ELF-1 (cell line): Measurements from ENCODE around the gene KCNH8.
"Not testable (repeated sequence)": the region's sequence is repeated elsewhere in the genome, so short reads cannot be mapped to it uniquely, and the experiment has no call there.

Source experiments
- DNase-seq: peaks from one replicate; pipeline ENCODE4 v3.0.0-alpha.2; 2016; ENCODE audit warnings: low read depth, low spot score

The KCNH8 gene

DNA sequence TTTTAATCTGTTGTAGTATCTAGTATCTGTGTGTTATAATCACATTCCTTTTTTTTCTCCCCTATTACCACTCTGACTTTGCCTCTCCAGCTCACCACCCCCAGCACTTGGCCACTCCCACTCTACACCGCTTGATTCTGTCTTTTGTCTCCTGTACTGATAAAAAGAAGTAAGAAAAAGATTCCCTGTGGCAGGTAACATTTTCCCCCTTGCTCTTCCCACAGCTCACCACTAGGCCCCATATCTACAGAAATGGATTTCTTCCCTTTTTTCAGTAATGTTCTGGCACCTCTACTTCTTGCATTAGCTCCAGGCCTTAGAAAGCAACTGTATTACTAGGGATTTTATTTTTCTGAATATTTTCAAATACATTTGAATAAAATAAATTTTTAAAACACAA lies 25.6 kb downstream of the KCNH8 start:
- DNase-seq = peak; percentile 11

- no peak for DNase-seq
These were observed 35.3 kb downstream of the KCNH8 start for GRCh38 chr3:19183584-19183983.

GRCh38 chr3:19190126-19190525 lies 41.8 kb downstream of the KCNH8 start:
- no peak for DNase-seq

DNA sequence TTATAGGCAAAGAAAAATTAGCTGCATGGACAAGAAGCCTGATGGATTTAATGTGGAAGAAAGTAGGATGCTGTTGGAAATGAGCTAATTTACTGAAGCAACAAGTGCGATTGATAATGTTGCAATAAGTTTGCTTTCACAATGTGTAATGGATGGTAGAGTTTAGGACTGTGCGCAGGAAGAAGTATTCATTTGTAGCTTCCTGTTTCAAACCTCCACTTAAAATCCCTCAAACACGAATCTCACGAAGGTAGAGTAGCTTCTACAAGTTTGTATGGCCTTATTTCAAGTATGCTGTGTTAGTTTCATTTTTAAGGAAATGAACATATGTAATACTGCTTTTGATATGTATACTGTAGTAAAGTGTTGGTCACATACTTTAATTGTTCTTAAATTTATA lies 42.3 kb downstream of the KCNH8 start:
- DNase-seq = no peak

- DNase-seq = no peak
These were observed 50.8 kb downstream of the KCNH8 start for GRCh38 chr3:19199131-19199530.

GRCh38 chr3:19202303-19202702 lies 54.0 kb downstream of the KCNH8 start:
- DNase-seq = no peak

DNA sequence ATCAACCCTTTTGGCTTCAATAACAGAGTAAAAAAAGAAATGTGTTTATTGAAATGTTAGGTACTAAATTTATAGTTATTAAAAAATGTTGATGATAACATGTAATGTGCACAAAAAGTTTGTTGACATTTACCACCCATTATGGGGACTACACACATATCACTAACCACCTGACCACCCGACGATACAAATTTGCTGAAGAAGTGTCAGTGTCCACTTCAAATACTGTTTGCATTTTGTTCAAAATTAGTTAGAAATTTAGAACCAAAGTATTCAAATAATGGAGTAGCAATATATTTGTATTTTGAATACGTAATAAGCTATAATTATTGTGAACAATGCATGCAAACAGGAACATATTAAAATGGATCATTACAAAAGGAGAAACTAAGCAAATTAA lies 54.4 kb downstream of the KCNH8 start:
- DNase-seq = no peak

- no peak for DNase-seq
These were observed 58.2 kb downstream of the KCNH8 start for GRCh38 chr3:19206540-19206939.

DNA sequence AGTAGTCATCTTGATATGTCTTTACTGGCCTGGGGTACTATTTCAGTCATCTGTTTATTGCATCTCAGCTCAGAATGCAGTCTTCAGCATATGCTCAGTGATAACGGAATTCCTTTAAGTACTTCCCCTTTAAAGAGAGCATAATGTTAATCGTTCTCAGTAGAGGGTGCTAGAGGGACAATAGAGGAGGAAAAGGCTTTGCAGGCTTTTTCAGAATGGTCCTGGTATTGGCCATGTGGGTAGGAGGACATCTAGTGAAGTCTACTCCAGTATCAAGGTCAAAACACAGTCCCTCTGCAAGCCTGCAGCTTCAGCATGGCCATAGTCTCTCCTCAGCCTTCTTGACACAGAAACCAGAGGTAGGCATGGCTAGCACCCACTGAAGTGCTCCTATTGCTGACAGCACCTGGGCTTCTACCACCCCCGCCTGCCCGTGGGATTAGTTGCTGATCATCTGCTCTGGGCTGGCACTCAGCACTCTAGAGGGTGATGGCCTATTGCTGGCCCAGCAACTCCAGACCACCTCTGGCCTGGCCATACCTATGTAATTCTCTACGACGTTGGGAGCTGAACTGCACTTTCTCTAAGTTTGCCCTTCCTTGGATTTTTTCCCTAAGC lies 65.4 kb downstream of the KCNH8 start:
- peak; percentile 20 for DNase-seq

DNA sequence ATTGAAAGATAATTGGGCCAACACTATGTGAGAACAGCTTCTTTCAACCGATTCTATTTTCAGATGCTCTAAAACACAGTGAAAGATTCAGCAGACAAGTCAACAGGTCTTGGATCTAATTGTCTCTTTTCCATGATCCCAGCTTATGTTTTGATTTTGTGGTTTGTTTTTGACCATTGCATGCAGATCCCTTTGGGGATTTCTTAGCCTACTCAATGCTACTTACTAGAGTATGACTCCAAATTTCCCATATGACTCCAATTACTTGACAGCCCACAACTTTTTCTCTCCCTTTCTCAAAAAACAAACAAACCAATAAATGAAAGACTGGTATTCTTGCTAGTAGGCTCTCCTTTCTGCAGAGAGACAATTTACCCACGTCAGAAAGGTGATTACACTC lies 67.1 kb downstream of the KCNH8 start:
- DNase-seq = no peak

GRCh38 chr3:19216669-19217337 lies 68.5 kb downstream of the KCNH8 start:
- no peak for DNase-seq

DNA sequence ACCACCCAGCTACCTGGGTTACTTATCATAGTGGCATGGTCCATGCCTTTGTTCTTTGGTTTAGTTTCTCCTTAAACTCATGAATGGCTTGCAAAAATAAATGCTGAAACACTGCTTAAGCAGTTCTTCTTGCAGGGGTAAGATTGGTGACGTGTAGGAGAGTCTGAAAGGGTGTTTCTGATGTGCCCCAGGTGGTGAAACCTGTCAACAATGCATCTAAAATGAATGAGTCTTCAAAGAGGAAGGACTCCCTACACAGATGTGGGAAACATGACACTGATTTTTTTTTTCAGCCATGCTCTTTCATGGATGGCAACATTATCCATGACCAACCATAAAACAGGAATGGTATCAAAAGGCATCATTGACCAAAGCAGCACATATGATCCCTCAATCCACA lies 72.0 kb downstream of the KCNH8 start:
- no peak for DNase-seq

DNA sequence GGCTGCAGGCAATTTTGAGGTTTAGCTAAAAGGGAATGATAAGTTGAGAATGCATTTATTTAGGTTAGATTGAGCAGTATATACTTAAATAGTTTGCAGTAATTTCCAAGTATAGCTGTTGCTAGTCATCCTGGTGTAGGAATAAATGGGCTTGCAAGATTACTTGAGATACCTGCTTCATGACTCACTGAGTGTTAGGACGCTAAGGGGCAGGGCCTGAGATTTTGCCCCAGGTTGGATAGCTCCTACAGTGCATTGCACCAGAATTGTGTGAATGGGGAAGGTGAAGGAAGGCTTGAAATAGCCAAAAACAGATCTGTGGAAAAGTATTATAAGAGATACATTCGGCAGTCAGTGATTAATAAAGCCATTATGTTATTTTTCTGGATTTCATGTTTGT lies 72.8 kb downstream of the KCNH8 start:
- peak; percentile 25 for DNase-seq

DNA sequence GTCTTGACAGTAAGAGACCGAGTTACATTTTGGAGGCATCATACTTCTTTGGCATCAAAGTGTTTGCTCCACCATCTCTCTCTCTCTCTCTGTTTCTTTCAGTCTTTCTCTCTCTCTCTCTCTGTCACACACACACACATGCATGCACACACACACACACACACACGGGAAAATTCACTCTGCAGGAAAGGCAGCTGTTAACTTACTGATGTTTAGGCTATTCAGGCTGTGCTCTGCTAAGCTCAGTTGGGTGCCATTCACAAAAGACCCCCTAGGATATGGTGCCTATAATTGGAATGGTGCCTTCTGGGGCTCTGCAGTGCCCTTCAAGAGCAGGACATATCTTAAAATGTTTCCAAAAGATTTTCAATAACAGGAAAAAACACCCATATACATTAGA lies 78.2 kb downstream of the KCNH8 start:
- peak; percentile 6 for DNase-seq

- DNase-seq = no peak
These were observed 79.9 kb downstream of the KCNH8 start for GRCh38 chr3:19228167-19228566.

GRCh38 chr3:19229086-19229485 lies 80.8 kb downstream of the KCNH8 start:
- no peak for DNase-seq

DNA sequence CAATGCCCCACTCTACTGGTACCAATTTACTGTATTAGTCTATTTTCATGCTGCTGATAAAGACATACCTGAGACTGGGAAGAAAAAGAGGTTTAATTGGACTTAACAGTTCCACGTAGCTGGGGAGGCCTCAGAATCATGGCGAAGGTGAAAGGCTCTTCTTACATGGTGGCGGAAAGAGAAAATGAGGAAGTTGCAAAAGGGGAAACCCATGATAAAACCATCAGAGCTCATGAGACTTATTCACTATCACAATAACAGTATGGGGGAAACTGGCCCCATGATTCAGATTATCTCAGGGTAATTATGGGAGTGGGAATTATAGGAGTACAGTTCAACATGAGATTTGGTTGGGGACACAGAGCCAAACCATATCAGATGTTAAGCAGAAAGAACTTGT lies 81.6 kb downstream of the KCNH8 start:
- DNase-seq = not testable (repeated sequence)

- no peak for DNase-seq
These were observed 83.6 kb downstream of the KCNH8 start for GRCh38 chr3:19231792-19232461.

- DNase-seq = no peak
These were observed 84.3 kb downstream of the KCNH8 start for GRCh38 chr3:19232566-19232965.

GRCh38 chr3:19233882-19234784 lies 85.8 kb downstream of the KCNH8 start:
- DNase-seq = peak; percentile 15

DNA sequence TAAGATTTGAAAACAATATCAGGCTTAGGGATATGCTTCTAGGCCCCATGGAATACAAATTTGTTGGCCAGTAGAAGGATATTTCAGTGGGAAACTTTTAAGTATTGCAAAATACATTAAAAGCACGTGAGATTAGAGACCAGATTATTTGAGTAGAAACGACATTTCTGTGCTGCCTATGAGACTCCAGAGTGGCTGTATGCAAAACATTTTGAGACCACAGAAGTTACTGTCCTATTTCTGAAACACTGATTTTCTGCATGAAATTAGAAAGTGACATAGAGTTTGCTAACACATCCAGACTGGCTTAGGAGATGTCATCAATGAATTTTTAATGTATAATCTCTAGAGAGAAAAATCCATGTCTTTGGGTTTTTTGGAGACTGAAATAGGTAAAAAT lies 99.8 kb downstream of the KCNH8 start:
- DNase-seq = no peak

DNA sequence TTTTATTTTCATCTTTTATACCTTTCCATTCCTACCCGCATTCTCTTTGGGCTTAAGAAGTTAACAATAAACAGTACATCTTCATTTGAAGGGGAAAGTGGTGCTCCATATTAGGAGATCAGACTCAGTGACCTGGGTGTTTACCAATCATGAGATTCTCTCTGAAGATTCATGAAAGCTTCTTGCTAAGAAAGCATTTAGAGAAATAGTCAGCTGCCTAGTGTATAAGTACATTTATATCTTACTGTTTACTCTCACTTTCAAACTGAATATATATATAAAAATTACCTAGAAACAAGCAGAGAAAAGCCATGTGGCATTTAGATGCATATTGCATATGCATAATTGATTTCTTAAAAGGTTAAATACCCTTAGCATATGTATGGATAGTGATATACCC lies 100.5 kb downstream of the KCNH8 start:
- no peak for DNase-seq
